H1 (cell line): ENCODE results near the gene MIDN. TPM values are rescaled to one million over a fixed set of nuclear protein-coding genes. Genes with fewer than 3 reads are reported as not detected.

Source experiments
- CBX8 ChIP-seq: fragments of 300-800, 300-1000 bp; sonication (generic); IDR thresholded peaks from 2 replicates; pipeline ENCODE4 v1.7.1; 2016; ENCODE audit warnings: low read depth, low read length, borderline replicate concordance
- CREB1 ChIP-seq: IDR thresholded peaks from 2 replicates; pipeline ENCODE4 v1.6.1; 2012; ENCODE audit warnings: inconsistent platforms
- MAX ChIP-seq: IDR thresholded peaks from 2 replicates; pipeline ENCODE4 v1.6.1; 2012; ENCODE audit warnings: inconsistent platforms
- RXRA ChIP-seq: IDR thresholded peaks from 2 replicates; pipeline ENCODE4 v1.6.1; 2011; ENCODE audit warnings: low read depth, mild to moderate bottlenecking, low read length, moderate library complexity; ENCODE audit not compliant: insufficient read depth
- SAP30 ChIP-seq: fragments of 300-600 bp; sonication (generic); IDR thresholded peaks from 2 replicates; pipeline ENCODE4 v1.7.1; 2012; ENCODE audit warnings: low read length, moderate library complexity, mild to moderate bottlenecking, inconsistent platforms; ENCODE audit not compliant: insufficient read depth, insufficient replicate concordance
- SP2 ChIP-seq: IDR thresholded peaks from 2 replicates; pipeline ENCODE4 v1.6.1; 2012; ENCODE audit warnings: mild to moderate bottlenecking, low read length, inconsistent platforms
- YY1 ChIP-seq: IDR thresholded peaks from 2 replicates; pipeline ENCODE4 v1.6.1; 2011; ENCODE audit warnings: low read depth, mild to moderate bottlenecking, low read length
- ZNF274 ChIP-seq: IDR thresholded peaks from 2 replicates; pipeline ENCODE4 v1.7.0; 2012; ENCODE audit warnings: low read length, borderline replicate concordance; ENCODE audit errors: extremely low read depth
- polyA plus RNA-seq, 7 experiments: library from polyadenylated mRNA; depleted of rRNA in 3 of 7; stranded (reverse) in 5 of 7; unstranded in 2 of 7; fragments of >200 nt in 5 of 7; fragments of 200-250 nt in 2 of 7; gene quantifications; 1 replicate in 5 of 7; 2 replicates in 1 of 7; 4 replicates in 1 of 7; pipeline versions ENCODE4 v1.2.1 to v1.2.3, GENCODE V29; 2011 to 2013; ENCODE audit warnings: missing spikeins in 2 of 7, mixed read lengths in 2 of 7
- total RNA-seq: library from RNA; stranded (reverse); fragmentation: NEBNext Ultra II Directional; extraction: Animal tissue kit (Norgen Biotek cat#: 25700); gene quantifications from 2 replicates; pipeline ENCODE4 v1.2.1, GENCODE V29; 2021

The MIDN gene
- total and polyA plus RNA-seq, 2 of the 8 experiments (the other 6 are each of a cell fraction or from before 2014, with no cell fraction given): 39.8 to 159 TPM

GRCh38 chr19:1298235-1298634 is 49.9 kb downstream of the MIDN start (continued):
- TF ChIP-seq ZNF274: no peak
- no peak for TF ChIP-seq CREB1
- no peak for TF ChIP-seq SAP30
- no peak for TF ChIP-seq RXRA
- TF ChIP-seq MAX: no peak
- TF ChIP-seq YY1: no peak
- no peak for TF ChIP-seq SP2
- no peak for TF ChIP-seq CBX8
